Keratinocyte (primary cell): ENCODE results near the gene DSTN. TPM values are rescaled to one million over a fixed set of nuclear protein-coding genes. Genes with fewer than 3 reads are reported as not detected.

Experiments used
- DNase-seq: peaks from one replicate; pipeline ENCODE4 v3.0.0-alpha.2; 2011; ENCODE audit warnings: low read depth, missing footprints, low spot score
- FAIRE-seq: peaks from 2 replicates; lab custom pipeline; 2011; peaks lifted over from hg19 to GRCh38; lab: Jason Lieb, UNC
- H2AFZ ChIP-seq: 2 replicates; pipeline ENCODE4 v1.6.0; 2012; ENCODE audit warnings: low read length, control low read depth, inconsistent platforms; ENCODE audit not compliant: control insufficient read depth
- H3K27ac ChIP-seq: 2 replicates; pipeline ENCODE4 v1.5.1; 2011; ENCODE audit warnings: low read length; ENCODE audit not compliant: control insufficient read depth, insufficient read depth
- H3K27me3 ChIP-seq: 3 replicates; pipeline ENCODE4 v1.6.0; 2011; ENCODE audit warnings: low read length; ENCODE audit not compliant: control insufficient read depth, insufficient read depth; ENCODE audit errors: extremely low read depth
- H3K36me3 ChIP-seq, 2 experiments: 2 replicates in 1 of 2; 3 replicates in 1 of 2; pipeline ENCODE4 v1.5.1; 2011; ENCODE audit warnings: low read length in 2 of 2, mild to moderate bottlenecking in 1 of 2; ENCODE audit not compliant: control insufficient read depth in 2 of 2, insufficient read depth in 2 of 2; ENCODE audit errors: extremely low read depth in 1 of 2
- H3K4me1 ChIP-seq: 3 replicates; pipeline ENCODE4 v1.5.1; 2011; ENCODE audit warnings: low read length; ENCODE audit not compliant: control insufficient read depth, insufficient read depth; ENCODE audit errors: extremely low read depth
- H3K4me2 ChIP-seq: 3 replicates; pipeline ENCODE4 v1.6.0; 2011; ENCODE audit warnings: low read depth, low read length; ENCODE audit not compliant: control insufficient read depth, insufficient read depth; ENCODE audit errors: extremely low read depth
- H3K4me3 ChIP-seq, 3 experiments: fragments of 200-600 bp in 1 of 3; sonication (generic) in 1 of 3; 2 replicates in 2 of 3; 3 replicates in 1 of 3; pipeline ENCODE4 v1.5.1; 2011 to 2016; ENCODE audit warnings: low read length in 3 of 3, mild to moderate bottlenecking in 3 of 3, control low read depth in 2 of 3, inconsistent platforms in 1 of 3, low read depth in 1 of 3, mixed read lengths in 1 of 3, mixed run types in 1 of 3, moderate library complexity in 1 of 3; ENCODE audit not compliant: control insufficient read depth in 2 of 3, insufficient read depth in 2 of 3; ENCODE audit errors: extremely low read depth in 1 of 3
- H3K79me2 ChIP-seq: 2 replicates; pipeline ENCODE4 v1.6.0; 2012; ENCODE audit warnings: low read length; ENCODE audit not compliant: control insufficient read depth, insufficient read depth
- H3K9ac ChIP-seq: 3 replicates; pipeline ENCODE4 v1.6.0; 2011; ENCODE audit warnings: low read length; ENCODE audit not compliant: control insufficient read depth, insufficient read depth; ENCODE audit errors: extremely low read depth
- H3K9me1 ChIP-seq: 3 replicates; pipeline ENCODE4 v1.6.0; 2011; ENCODE audit warnings: low read length; ENCODE audit not compliant: control insufficient read depth, insufficient read depth; ENCODE audit errors: extremely low read depth
- H3K9me3 ChIP-seq: 2 replicates; pipeline ENCODE4 v1.5.1; 2012; ENCODE audit warnings: low read depth, low read length; ENCODE audit not compliant: control insufficient read depth
- H4K20me1 ChIP-seq: 3 replicates; pipeline ENCODE4 v1.6.0; 2011; ENCODE audit warnings: low read length; ENCODE audit not compliant: control insufficient read depth, insufficient read depth; ENCODE audit errors: extremely low read depth
- CTCF ChIP-seq, 3 experiments: IDR thresholded peaks in 1 of 3; conservative IDR thresholded peaks in 1 of 3; optimal IDR thresholded peaks in 1 of 3; 2 replicates in 2 of 3; 3 replicates in 1 of 3; pipeline versions ENCODE3 to v1.5.1; 2011; ENCODE audit warnings: low read length in 3 of 3, mild to moderate bottlenecking in 3 of 3, moderate library complexity in 2 of 3, control low read depth in 1 of 3, inconsistent platforms in 1 of 3; ENCODE audit not compliant: insufficient read depth in 2 of 3; ENCODE audit errors: extremely low read depth in 1 of 3
- EZH2 ChIP-seq: IDR thresholded peaks from one replicate; pipeline ENCODE4 v1.6.1; 2012; ENCODE audit warnings: inconsistent platforms, mild to moderate bottlenecking, low read length, moderate library complexity
- dilution Hi-C: fragments of 300-500 bp; cut with MboI; formaldehyde crosslinking; loops from one replicate; pipeline ENCODE4 v1.7.0; 2020; ENCODE audit warnings: low sequenced_read_pairs; ENCODE audit not compliant: extremely low pct_ligation_motif_present
- polyA plus RNA-seq, 5 experiments: library from polyadenylated mRNA; depleted of rRNA in 3 of 5; stranded (reverse) in 3 of 5; stranded (forward) in 1 of 5; unstranded in 1 of 5; fragments of >200 nt; gene quantifications; 1 replicate in 1 of 5; 2 replicates in 3 of 5; 3 replicates in 1 of 5; pipeline versions ENCODE4 v1.2.1 to v1.2.3, GENCODE V29; 2011 to 2012; ENCODE audit warnings: missing spikeins in 2 of 5, low read depth in 1 of 5, low replicate concordance in 1 of 5

DSTN gene
- polyA plus RNA-seq, 1 donor (not counting 4 experiments of a cell fraction or from before 2014, with no cell fraction given), result 288 TPM

GRCh38 chr20:17611290-17611539 lies 41.3 kb downstream of the DSTN start:
- dilution Hi-C loops, result no loop called here
- Histone ChIP-seq H3K4me1 (peaks cover 32% of the 10 kb centered on the region), H3K9me3 (no peaks in the 10 kb centered on the region), H3K27me3 (no peaks in the 10 kb centered on the region), H3K36me3 (peaks cover 19 to 23% of the 10 kb centered on the region in 2 experiments), H3K9me1 (peaks cover 2% of the 10 kb centered on the region), H4K20me1 (peaks cover 5% of the 10 kb centered on the region), H3K4me2 (no peak overlapping the region), H3K27ac (no peak overlapping the region), H3K9ac (no peak overlapping the region), H3K79me2 (peaks cover 6% of the 10 kb centered on the region), H3K4me3 (no peak overlapping the region), H2AFZ (no peak overlapping the region)
- no peak for FAIRE-seq
- no peak for TF ChIP-seq EZH2
- no peak for TF ChIP-seq CTCF (optimal IDR thresholded peaks at IDR 0.05 in 1 of 3, IDR thresholded peaks at IDR 0.05 in 1 of 3, conservative IDR thresholded peaks at IDR 0.05 in 1 of 3; ENCODE audit: extremely low read depth in 1 of 3, insufficient read depth in 2 of 3, low read length in 3 of 3)
- DNase-seq, result no peak

DNA sequence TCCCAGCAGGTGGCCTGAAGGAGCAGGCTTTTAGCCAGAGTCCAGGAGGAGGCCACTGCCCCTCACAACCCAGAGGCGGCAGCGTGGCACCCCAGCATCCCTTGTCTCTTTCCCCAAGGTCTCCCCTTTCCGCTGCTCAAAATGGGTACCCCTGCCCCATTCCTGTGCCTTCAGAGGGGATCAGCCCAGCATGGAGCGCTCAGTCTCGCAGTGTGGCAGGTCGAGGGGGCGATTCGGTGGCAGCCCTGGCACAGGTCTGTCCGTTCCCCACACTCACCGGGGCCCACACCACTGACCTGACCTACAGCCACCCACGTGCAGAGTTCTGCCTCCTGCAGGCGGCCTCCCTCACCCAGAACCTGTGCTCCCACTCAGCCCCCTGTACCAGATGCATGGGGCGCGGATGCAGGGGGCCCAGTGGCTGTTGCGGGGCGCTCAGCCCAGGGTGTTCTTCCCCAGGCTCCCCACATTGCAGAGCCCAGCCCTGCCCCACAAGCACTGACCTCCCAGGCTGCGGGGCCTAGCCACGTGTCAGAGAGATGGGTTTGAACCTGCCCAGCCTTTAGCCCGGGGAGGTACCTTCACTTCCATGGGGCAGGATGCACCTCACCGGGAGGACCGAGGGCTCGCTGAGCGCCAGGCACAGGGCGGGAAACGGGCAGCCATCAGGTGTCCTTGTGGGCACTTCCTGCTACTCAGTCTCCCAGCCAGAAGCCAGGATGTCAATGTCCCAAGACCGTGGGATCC lies 41.8 kb downstream of the DSTN start:
- H3K79me2 ChIP-seq, result peaks cover 6% of the 10 kb centered on the region
- H3K27ac ChIP-seq, result peak overlapping the region; percentile 44
- dilution Hi-C loops, result no loop called here
- DNase-seq (no peak), FAIRE-seq (peak; percentile 80)
- H3K9me3 ChIP-seq, result no peaks in the 10 kb centered on the region
- H2AFZ ChIP-seq, result no peak overlapping the region
- no peaks in the 10 kb centered on the region for H3K27me3 ChIP-seq
- peak; percentile 57 to 75 (median 65) for TF ChIP-seq CTCF (optimal IDR thresholded peaks at IDR 0.05 in 1 of 3, IDR thresholded peaks at IDR 0.05 in 1 of 3, conservative IDR thresholded peaks at IDR 0.05 in 1 of 3; ENCODE audit: extremely low read depth in 1 of 3, insufficient read depth in 2 of 3, low read length in 3 of 3)
- TF ChIP-seq EZH2, result no peak
- peak overlapping the region; percentile 25 for H3K4me2 ChIP-seq
- H3K36me3 ChIP-seq, result peaks cover 19 to 24% of the 10 kb centered on the region in 2 experiments
- H3K9ac ChIP-seq, result peak overlapping the region; percentile 48
- no peak overlapping the region for H3K4me3 ChIP-seq
- peaks cover 2% of the 10 kb centered on the region for H3K9me1 ChIP-seq
- H4K20me1 ChIP-seq, result peaks cover 5% of the 10 kb centered on the region
- peaks cover 32% of the 10 kb centered on the region for H3K4me1 ChIP-seq
